OCI-LY3 (cell line): ENCODE results near the gene TUBA4B.
A peak's percentile ranks its signal among the peaks of the same experiment; 100 is the strongest.

Source experiments
- H2AFZ ChIP-seq: fragments of 200-600, 300-600 bp; shearing (Covaris generic); 2 replicates; pipeline ENCODE4 v1.6.0; 2014; ENCODE audit warnings: antibody characterized with exemption, low read depth, low read length
- H3K27ac ChIP-seq: fragments of 200-600, 300-600 bp; sonication (generic); 2 replicates; pipeline ENCODE4 v1.5.1; 2014; ENCODE audit warnings: mild to moderate bottlenecking, low read length, moderate library complexity, mixed read lengths
- H3K27me3 ChIP-seq: fragments of 200-600, 300-600 bp; sonication (generic); 2 replicates; pipeline ENCODE4 v1.6.1; 2014; ENCODE audit warnings: low read depth, low read length, mixed read lengths
- H3K36me3 ChIP-seq: fragments of 200-600, 300-600 bp; sonication (generic); replicated peaks from 2 replicates; pipeline ENCODE3; 2014; ENCODE audit warnings: low read depth, low read length, mixed read lengths
- H3K4me1 ChIP-seq: fragments of 300-600, 200-600 bp; sonication (generic); 2 replicates; pipeline ENCODE4 v1.6.1; 2014; ENCODE audit warnings: low read length, mixed read lengths
- H3K4me2 ChIP-seq: fragments of 200-600, 300-600 bp; sonication (generic); 2 replicates; pipeline ENCODE4 v1.6.1; 2014; ENCODE audit warnings: low read length, mixed read lengths
- H3K4me3 ChIP-seq: fragments of 300-600, 200-600 bp; sonication (generic); 2 replicates; pipeline ENCODE4 v1.5.1; 2014; ENCODE audit warnings: antibody characterized with exemption, mild to moderate bottlenecking, low read length, moderate library complexity
- H3K79me2 ChIP-seq: fragments of 300-600, 200-600 bp; shearing (Covaris generic); 2 replicates; pipeline ENCODE4 v1.6.1; 2014; ENCODE audit warnings: mild to moderate bottlenecking, low read length, mixed read lengths
- H3K9ac ChIP-seq: fragments of 300-600, 200-600 bp; shearing (Covaris generic); 2 replicates; pipeline ENCODE4 v1.6.0; 2014; ENCODE audit warnings: mild to moderate bottlenecking, low read length, moderate library complexity
- H3K9me3 ChIP-seq: fragments of 200-600, 300-600 bp; shearing (Covaris generic); 2 replicates; pipeline ENCODE4 v1.6.1; 2014; ENCODE audit warnings: low read length, mixed read lengths; ENCODE audit not compliant: insufficient read depth
- H4K20me1 ChIP-seq: fragments of 200-600, 300-600 bp; sonication (generic); 2 replicates; pipeline ENCODE4 v1.6.1; 2016; ENCODE audit warnings: low read length, mixed read lengths; ENCODE audit not compliant: insufficient read depth
- CTCF ChIP-seq: fragments of 200-600, 300-600 bp; sonication (generic); IDR thresholded peaks from 2 replicates; pipeline ENCODE4 v1.5.1; 2014; ENCODE audit warnings: antibody characterized with exemption, low read length, low read depth
- EZH2phosphoT487 ChIP-seq: fragments of 200-600 bp; shearing (Covaris generic); IDR thresholded peaks from 2 replicates; pipeline ENCODE4 v1.6.1; 2018; ENCODE audit warnings: antibody characterized with exemption, mixed run types, low read depth

The TUBA4B gene

DNA sequence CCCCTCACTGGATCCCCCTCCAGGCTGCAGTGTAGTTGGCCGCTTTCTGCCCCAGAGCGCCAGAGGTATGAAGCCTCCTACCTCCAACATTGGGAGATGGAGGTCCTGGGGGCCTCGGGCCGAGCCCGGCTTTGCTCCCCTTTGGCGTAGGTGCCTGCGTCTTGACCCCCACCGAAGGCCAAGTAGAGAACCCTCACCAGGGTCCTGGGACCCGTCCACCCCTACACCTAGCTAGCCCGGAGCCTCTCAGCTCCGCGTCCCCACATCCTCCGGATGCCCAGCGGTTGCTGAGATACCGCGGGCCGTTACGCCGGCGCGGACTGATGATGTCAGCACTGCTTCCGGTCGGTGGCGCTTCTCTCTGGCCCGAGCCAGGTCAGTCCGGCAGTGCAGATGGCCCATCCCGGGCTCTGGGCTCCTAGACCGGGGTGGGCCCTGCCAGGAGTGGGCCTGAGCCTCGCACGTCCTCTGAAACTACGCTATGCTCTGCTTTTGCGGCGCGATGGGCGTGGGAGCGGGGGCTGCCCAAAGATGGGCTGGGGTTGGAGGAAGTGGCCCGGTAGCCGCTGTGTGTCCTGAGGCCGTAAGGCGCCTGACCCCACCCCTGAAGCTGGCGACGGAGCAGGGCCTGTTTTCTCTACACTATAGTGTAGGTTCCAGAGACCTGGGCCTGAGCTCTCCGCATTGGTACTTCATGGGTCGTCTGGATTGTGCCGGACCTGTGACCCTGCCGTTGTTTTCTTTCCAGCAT, 7.7 kb upstream of the TUBA4B start, which contains the start of the genes GLB1L and STK16:
Gene GLB1L (minus strand): TSS at position 297 of the 751 bp plus-strand sequence. CDS start 1,871 bp downstream, outside the sequence.
Gene STK16 (plus strand): TSS at position 332 of the 751 bp plus-strand sequence. CDS start 521 bp downstream, outside the sequence.
- Histone ChIP-seq H3K9me3 (no peaks in the 10 kb centered on the region), H4K20me1 (no peaks in the 10 kb centered on the region), H2AFZ (peak within 1 kb of the TSS; percentile 56; the same call in 1 of the 2 replicates), H3K27ac (peak within 1 kb of the TSS; percentile 58), H3K36me3 (peaks cover 7% of the 10 kb centered on the region), H3K9ac (peak within 1 kb of the TSS; percentile 87), H3K27me3 (no peaks in the 10 kb centered on the region), H3K79me2 (peaks cover 16% of the 10 kb centered on the region), H3K4me3 (peak within 1 kb of the TSS; percentile 98), H3K4me1 (peaks cover 37% of the 10 kb centered on the region), H3K4me2 (peak within 1 kb of the TSS; percentile 86)
- no peak for TF ChIP-seq EZH2phosphoT487
- no peak for TF ChIP-seq CTCF

GRCh38 chr2:219245899-219246230, 7.2 kb upstream of the TUBA4B start:
- Histone ChIP-seq H3K36me3 (peaks cover 7% of the 10 kb centered on the region), H2AFZ (no peak overlapping the region), H3K4me3 (peak overlapping the region; percentile 98), H3K79me2 (peaks cover 16% of the 10 kb centered on the region), H3K27ac (peak overlapping the region; percentile 58), H3K4me1 (peaks cover 37% of the 10 kb centered on the region), H3K9ac (peak overlapping the region; percentile 87), H3K9me3 (no peaks in the 10 kb centered on the region), H4K20me1 (no peaks in the 10 kb centered on the region), H3K4me2 (peak overlapping the region; percentile 86), H3K27me3 (no peaks in the 10 kb centered on the region)
- TF ChIP-seq EZH2phosphoT487, result no peak
- TF ChIP-seq CTCF, result no peak

GRCh38 chr2:219246559-219246958, 6.5 kb upstream of the TUBA4B start:
- Histone ChIP-seq H3K4me3 (no peak overlapping the region), H3K27ac (no peak overlapping the region), H3K79me2 (peaks cover 18% of the 10 kb centered on the region), H3K4me1 (peaks cover 37% of the 10 kb centered on the region), H3K9me3 (no peaks in the 10 kb centered on the region), H3K9ac (no peak overlapping the region), H3K4me2 (no peak overlapping the region), H3K27me3 (no peaks in the 10 kb centered on the region), H4K20me1 (no peaks in the 10 kb centered on the region), H3K36me3 (peaks cover 13% of the 10 kb centered on the region), H2AFZ (no peak overlapping the region)
- TF ChIP-seq EZH2phosphoT487 (no peak), CTCF (no peak)

- no peaks in the 10 kb centered on the region for H4K20me1 ChIP-seq
- no peak overlapping the region for H3K27ac ChIP-seq
- H3K79me2 ChIP-seq, result peaks cover 31% of the 10 kb centered on the region
- peaks cover 18% of the 10 kb centered on the region for H3K36me3 ChIP-seq
- no peaks in the 10 kb centered on the region for H3K9me3 ChIP-seq
- H3K9ac ChIP-seq, result no peak overlapping the region
- H3K27me3 ChIP-seq, result no peaks in the 10 kb centered on the region
- no peak overlapping the region for H3K4me2 ChIP-seq
- H3K4me1 ChIP-seq, result peaks cover 46% of the 10 kb centered on the region
- H2AFZ ChIP-seq, result no peak overlapping the region
- TF ChIP-seq EZH2phosphoT487 (no peak), CTCF (no peak)
- H3K4me3 ChIP-seq, result no peak overlapping the region
Measured at GRCh38 chr2:219247678-219248642, 5.1 kb upstream of the TUBA4B start.
